AG09309 (cell line): Measurements from ENCODE around the gene THBS3.
"Not testable (repeated sequence)": the region's sequence is repeated elsewhere in the genome, so short reads cannot be mapped to it uniquely, and the experiment has no call there.

Source experiments
- DNase-seq: peaks from one replicate; pipeline ENCODE4 v3.0.0-alpha.2; 2010; ENCODE audit warnings: low read depth
- H3K4me3 ChIP-seq: 2 replicates; pipeline ENCODE4 v1.5.1; 2011; ENCODE audit warnings: mild to moderate bottlenecking, low read depth, low read length, moderate library complexity; ENCODE audit not compliant: control insufficient read depth
- CTCF ChIP-seq: IDR thresholded peaks from 2 replicates; pipeline ENCODE4 v1.5.1; 2011; ENCODE audit warnings: mild to moderate bottlenecking, low read depth, low read length, inconsistent platforms; ENCODE audit not compliant: insufficient read depth, control insufficient read depth; ENCODE audit errors: missing control alignments

The THBS3 gene

GRCh38 chr1:155253208-155253607, 45.5 kb upstream of the THBS3 start:
- DNase-seq, result no peak
- no peak for TF ChIP-seq CTCF
- H3K4me3 ChIP-seq, result peak overlapping the region; percentile 62

- no peak for DNase-seq
- H3K4me3 ChIP-seq, result no peak overlapping the region
- TF ChIP-seq CTCF, result no peak
Observed at GRCh38 chr1:155251566-155251965, 43.9 kb upstream of the THBS3 start.

- peak; percentile 100 for TF ChIP-seq CTCF
- no peak overlapping the region for H3K4me3 ChIP-seq
- DNase-seq, result no peak
Observed at GRCh38 chr1:155250633-155251449, 43.1 kb upstream of the THBS3 start.

GRCh38 chr1:155250246-155250632, 42.5 kb upstream of the THBS3 start:
- DNase-seq, result no peak
- no peak overlapping the region for H3K4me3 ChIP-seq
- TF ChIP-seq CTCF, result no peak

- no peak for DNase-seq
- H3K4me3 ChIP-seq, result no peak overlapping the region
- TF ChIP-seq CTCF, result no peak
Observed at GRCh38 chr1:155247667-155248553, 40.2 kb upstream of the THBS3 start.

GRCh38 chr1:155246796-155247195, 39.1 kb upstream of the THBS3 start:
- not testable (repeated sequence) for H3K4me3 ChIP-seq, DNase-seq

GRCh38 chr1:155245163-155245524, 37.4 kb upstream of the THBS3 start:
- no peak for DNase-seq
- peak overlapping the region; percentile 74 for H3K4me3 ChIP-seq
- TF ChIP-seq CTCF, result no peak
